SIG-M5 treated with dmso at 0.1 percent for 504 hours (cell line): ENCODE measurements around the gene PRDM1.

ENCODE experiments used
- DNase-seq: peaks from one replicate; lab custom pipeline; 2025; ENCODE audit not compliant: unreplicated experiment; lab: John Stamatoyannopoulos, UW

The PRDM1 gene

GRCh38 chr6:106069478-106069877 is 16.7 kb upstream of the PRDM1 start:
- no peak for DNase-seq

- DNase-seq, result no peak
Measured at GRCh38 chr6:106070636-106071035, 15.5 kb upstream of the PRDM1 start.

DNA sequence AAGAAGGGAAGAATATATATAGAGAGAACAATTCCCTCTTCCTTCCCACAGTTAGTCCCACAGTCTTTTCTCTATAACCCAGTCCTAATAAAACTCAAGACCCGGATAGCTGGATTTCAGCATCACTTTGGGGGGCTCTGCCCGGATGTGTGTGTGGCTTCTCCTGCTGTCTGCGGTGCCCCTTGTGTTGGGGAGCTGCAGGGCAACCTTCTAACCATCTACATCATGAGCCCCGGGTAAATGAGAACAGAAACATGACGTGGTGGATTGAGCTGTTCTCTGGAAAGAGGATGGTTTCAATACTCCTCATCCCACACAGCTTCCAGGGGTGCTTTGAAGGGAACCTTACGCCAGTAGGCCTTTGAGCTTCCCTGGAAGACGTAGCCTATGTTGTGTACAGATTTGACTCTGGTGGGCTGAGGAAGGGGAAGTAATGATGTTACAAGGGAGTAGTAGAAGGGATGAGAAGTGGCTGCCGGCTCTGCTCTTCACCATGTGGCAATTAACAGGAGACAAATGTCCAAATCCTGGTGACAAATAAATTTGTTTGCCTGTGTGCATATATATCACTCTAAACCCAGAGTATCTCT is 13.5 kb upstream of the PRDM1 start:
- DNase-seq, result peak; percentile 16

DNA sequence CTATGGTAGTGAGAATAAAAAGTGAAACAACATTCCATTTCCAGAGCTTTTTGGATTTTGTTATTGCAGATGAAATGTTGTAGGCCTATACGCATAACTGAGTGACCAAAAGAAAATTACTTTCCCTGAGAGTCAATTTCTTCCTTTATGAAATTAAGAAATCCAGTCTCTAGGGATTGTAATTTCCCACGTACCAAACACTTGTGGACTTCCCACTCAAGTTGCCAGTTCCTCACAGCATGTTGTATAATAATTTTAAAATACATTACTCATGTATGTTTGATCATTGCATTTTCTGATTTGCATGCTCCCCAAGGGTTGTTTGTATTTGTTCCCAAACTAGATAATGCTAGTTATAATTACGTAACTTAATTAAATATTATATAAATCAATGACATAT is 12.0 kb upstream of the PRDM1 start:
- no peak for DNase-seq

- no peak for DNase-seq
Measured at GRCh38 chr6:106076139-106076538, 10.0 kb upstream of the PRDM1 start.

DNA sequence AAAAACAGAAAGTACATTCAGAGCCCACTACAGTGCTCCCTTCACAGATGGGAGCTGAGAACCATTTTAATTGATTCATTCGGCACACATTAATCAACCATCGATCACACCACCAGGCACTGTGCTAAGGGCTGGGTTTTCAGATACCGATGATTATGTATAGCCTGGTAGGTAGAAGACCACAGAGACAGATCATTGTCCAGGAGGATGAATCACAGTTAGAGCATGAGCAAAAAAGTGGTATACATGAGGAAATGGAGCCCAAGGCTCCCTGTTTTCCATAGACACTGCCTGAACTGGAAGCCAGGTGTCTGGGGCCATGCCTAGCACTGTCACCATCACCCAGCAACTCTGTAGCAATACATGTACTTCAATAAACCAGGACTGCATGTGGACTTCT is 9.0 kb upstream of the PRDM1 start:
- no peak for DNase-seq

DNA sequence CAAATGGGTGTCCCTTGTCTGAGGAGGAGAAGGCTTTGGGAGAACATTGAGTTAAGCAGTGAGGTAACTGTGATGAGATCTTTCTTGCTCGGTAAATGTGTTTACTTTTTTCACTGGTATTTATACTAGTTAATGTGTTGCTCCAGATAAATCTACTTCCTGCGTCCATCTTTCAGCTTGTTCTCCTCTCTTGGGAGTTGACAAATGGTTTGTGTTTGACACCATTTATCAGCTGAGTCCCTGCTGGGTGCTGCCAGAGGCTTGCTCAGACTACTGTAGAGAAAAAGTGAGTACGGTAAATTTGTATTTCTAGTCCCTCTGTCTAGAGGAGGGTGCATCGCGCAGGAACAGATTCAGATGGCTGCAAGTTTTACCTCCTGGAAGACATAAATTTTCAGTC is 8.3 kb upstream of the PRDM1 start:
- DNase-seq, result no peak

GRCh38 chr6:106079961-106080762 is 6.0 kb upstream of the PRDM1 start:
- DNase-seq, result no peak

DNA sequence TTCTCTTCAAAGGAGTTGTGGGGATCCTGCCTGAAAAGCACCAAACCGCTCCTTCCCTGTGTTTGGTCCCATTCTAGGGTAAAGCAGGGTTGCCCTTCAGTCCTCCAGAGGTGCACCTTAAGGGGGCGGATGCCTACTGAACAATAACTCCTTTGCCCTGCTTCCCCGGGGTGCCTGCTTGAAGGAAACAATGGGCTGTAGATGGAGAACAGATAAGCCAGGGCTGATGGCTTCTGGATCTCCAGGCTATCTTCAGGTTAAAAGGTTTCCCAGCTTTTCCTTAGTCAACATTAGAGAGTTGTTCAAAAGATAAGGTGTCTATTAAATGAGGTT is 5.4 kb upstream of the PRDM1 start:
- DNase-seq, result no peak

DNA sequence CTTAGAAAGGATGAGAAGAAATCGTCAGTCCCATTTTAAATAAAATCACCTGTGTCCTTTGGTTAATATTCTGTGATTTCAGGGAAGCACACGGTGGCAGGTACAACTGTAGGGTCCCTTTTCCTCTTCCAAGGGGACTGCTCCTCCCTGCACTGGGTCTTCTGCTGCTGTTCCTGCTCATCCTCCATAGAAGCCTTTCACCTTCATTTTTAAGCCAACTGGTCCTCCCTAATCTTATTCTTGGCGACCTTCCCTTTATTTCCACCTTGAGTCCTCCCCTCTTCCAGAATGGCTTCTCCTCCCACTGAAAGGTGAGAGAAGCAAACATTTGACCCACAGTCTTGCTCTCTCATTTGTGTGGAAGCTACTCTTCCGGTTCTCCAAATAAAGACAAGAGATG is 4.4 kb upstream of the PRDM1 start:
- DNase-seq, result no peak

DNA sequence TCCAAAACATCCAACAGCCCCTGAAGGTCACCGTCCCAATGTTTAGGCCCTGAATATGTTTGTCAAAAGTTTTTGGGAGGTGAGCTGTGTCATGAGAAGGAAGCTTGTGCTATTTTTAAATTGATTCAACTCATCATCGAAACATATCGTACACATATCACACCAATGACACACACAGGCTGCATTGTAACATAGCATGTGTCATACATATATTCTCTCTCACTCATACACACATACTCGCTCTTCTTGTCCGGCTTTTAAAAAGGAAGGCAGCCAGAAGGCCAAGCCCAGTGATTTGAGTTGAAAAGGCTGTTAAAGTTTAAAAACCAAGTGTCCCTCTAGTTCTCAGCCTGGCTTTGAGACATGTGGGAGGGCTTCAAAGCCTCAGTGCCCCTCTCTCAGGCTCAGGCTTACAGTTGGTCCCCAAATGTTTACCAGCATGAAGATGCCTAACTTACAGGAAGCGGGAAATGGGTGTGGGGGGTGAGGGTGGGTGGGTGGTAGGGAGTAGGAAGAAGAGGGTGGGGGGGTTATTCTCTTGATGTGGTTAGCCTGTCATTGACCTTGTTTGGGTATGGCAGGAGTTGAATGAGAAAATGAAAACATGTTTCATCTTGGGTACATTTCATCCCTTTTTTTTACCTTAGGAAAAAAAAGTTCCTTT is 3.3 kb upstream of the PRDM1 start:
- DNase-seq, result no peak

GRCh38 chr6:106083618-106084017 is 2.5 kb upstream of the PRDM1 start:
- DNase-seq, result no peak

DNA sequence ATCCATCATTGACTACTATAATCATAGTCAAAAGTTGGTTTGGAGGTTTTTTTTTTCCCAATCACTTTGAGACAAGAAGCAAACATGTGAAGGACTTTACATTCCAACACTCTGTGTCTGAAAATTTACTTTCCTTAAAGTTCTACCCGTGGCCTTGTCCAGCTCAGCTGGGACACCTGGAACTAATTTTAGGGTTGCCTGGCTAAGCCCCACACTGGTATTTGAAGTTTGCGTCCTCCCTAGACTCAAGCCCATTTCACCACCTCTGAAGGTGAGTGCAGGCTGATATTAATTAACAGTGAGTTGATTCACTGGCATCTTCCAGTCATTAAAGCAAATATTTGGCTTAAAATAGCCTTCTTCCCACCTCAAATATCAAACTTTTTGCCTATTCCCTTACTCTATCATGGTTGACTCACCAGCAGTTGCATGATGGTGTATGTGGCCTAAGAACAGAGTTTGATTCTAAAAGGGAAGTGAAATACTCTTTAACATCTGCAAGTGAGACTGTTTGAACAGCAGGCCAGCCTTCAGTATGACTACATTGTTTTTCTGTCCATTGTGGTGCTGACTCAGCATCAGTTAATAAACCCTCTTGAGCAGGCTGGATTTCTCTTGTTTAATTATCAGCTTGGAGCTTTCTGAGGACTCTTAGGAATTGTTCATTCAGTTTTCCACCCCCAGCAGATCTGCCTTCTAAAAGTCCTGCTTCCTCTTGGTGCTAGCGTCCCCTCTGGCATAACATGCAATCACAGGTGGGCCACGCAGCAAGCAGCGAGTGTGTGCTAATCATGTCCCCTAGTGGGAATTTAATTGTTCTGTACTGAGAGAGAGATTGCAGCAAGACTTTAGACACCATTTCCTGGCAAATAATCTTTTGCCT is 1.8 kb upstream of the PRDM1 start:
- DNase-seq, result peak; percentile 92

DNA sequence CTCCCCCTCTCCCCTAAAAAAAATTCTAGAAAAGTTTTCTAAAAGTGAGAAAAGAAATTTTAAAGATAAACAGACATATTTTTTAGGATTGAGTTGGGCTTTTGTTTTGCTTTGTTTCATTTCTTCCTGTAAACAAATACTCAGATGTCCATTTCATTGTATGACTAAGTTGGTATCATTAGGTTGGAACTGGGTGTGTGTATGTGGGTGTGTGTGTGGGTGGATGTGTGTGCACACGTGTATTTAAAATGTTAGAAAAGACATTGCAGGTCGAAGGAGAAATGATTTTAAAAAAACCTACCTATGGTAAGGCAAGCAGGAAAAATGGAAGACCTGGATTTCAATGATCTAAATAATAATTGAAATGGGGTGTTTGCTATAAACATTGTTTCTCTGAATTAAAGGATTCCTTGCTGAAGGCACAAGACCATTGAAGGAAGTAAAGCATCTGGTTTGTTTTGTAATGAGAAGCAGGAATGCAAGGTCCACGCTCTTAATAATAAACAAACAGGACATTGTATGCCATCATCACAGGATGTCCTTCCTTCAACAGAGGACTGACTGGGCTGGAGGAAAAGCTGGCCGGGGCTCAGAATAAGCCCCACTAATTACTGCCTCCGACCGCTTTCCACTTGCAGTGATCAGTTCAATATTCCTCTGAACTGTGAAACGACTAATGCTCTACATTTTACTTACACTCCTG is 996 bp upstream of the PRDM1 start:
- DNase-seq, result no peak

GRCh38 chr6:106085692-106085983 is 498 bp upstream of the PRDM1 start:
- DNase-seq, result no peak

DNA sequence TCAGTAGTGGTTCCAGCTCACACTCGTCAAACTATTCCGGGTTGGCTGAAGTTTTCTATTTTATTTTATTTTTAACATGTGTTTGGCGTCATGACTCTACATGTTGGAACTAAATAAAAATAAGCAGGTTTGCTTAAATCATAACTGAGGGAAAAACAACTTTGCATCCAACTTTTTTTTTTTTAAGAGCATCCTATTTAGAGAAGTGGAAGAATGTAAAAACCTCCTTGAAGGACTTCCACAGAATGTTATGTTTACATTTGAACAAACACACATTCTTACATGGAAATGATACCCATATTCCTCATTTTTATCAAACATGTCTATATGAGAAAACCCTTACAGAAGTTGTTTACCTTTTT is 659 bp downstream of the PRDM1 start:
- DNase-seq, result no peak

- DNase-seq, result peak; percentile 23
Measured at GRCh38 chr6:106087548-106088325, 1.6 kb downstream of the PRDM1 start.

DNA sequence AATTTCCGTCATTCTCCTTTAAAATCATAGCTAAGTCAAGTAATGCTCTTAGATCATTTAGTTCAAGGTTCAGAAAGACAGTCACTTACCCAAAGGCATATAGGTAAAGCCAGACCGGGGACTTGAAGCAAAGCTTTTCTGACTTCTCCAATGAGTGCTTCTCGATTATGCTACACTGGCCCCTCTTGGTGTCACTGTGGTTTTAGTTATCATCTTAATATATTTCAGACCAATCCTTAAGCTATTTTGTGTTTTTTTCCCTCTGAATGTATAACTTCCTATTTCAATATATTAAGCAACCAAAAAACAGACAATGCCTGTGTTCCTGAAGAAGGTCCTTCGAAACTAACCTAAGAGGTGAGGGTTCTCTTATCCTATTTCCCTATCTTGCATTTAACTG is 3.9 kb downstream of the PRDM1 start:
- DNase-seq, result peak; percentile 44

DNA sequence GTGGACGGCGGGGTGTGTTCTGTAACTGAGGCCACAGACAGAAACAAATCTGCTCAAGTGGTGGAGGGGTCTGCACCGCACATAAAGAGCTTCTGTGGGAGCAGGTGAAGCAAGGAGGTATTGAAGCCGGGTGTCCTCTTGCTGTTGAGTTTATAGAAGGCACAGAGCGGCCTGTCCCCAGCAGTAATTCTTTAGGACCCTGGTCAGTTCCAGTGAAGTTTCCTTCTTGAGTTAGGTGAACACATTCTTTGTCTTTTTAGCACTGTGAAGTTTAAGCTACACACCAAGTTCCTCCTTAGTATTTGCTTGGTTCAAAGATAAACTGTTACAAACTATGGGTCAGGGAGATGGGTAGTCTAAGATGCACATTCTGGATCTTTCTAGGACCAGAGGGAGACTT is 6.1 kb downstream of the PRDM1 start:
- DNase-seq, result no peak

- no peak for DNase-seq
Measured at GRCh38 chr6:106094261-106094963, 8.3 kb downstream of the PRDM1 start.
